Activated CD4-positive, CD25-positive, alpha-beta regulatory T cell treated with anti-CD3 and anti-CD28 coated beads, Interleukin-2, amount 50 U/mL, for 72 hours (primary cell): ENCODE measurements around the gene CATSPERD.
"Not testable (repeated sequence)": the region's sequence is repeated elsewhere in the genome, so short reads cannot be mapped to it uniquely, and the experiment has no call there.

Experiments
- DNase-seq: peaks from one replicate; pipeline ENCODE4 v3.0.0; 2021

The CATSPERD gene

DNA sequence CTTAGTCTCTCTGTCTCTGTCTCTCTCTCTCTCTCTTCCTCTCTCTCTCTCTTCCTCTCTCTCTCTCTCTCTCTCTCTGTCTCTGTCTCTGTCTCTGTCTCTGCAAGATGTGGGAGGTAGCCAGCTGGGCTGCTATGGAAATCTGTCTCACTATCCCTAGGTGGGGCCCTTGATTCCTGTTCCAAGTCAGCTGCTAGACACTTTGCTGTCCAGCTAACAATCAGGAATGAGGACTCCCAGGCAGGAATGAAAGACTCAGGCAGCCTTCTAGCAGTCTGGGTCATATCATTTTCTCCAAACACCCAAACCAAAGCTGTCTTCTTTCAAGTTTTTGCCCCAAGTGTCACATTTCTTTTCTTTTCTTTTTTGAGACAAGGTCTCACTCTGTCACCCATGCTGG lies 23.2 kb downstream of the CATSPERD start:
- no peak for DNase-seq

DNA sequence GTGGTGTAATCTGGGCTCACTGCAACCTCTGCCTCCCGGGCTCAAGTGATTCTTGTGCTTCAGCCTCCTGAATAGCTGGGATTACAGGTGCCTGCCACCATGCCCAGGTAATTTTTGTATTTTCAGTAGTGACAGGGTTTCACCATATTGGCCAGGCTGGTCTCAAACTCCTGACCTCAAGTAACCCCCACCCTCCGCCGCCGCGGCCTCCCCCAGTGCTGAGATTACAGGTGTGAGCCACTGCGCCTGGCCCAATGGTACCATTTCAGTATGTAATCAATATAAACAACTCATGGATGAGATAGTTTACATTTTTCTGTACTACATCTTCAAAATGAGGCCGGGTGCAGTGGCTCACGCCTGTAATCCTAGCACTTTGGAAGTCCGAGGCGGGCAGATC lies 24.6 kb downstream of the CATSPERD start:
- not testable (repeated sequence) for DNase-seq

DNA sequence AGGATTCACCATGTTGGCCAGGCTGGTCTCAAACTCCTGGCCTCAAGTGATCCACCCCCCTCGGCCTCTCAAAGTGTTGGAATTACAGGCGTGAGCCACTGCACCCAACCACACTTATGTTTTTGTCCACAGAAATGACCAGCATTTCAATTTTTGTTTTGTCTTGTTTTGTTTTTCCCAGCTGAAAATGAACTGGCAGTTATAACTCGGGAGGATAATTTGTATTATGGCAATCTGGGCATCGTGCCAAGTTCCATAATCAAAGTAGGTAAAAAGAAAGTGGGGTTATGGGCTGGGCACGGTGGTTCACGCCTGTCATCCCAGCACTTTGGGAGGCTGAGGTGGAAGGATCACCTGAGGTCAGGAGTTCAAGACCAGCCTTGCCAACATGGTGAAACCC lies 28.5 kb downstream of the CATSPERD start:
- not testable (repeated sequence) for DNase-seq

DNA sequence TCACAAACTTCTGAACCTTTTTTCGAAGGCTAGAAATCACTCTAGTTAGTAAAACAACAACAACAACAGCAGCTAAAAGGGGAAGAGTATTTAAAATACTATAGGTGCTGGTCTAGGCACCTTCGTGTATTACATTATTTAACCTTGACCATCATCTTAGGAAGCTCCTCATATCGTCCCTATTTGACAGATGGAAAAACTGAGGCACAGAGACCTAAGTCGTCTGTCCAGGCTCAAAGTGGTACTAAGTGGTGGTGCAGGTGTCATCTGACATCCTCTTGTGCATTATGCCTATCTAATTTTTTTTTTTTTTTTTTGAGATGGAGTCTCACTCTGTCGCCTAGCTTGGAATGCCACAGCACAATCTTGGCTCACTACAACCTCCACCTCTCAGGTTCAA lies 29.1 kb downstream of the CATSPERD start:
- DNase-seq = no peak

DNA sequence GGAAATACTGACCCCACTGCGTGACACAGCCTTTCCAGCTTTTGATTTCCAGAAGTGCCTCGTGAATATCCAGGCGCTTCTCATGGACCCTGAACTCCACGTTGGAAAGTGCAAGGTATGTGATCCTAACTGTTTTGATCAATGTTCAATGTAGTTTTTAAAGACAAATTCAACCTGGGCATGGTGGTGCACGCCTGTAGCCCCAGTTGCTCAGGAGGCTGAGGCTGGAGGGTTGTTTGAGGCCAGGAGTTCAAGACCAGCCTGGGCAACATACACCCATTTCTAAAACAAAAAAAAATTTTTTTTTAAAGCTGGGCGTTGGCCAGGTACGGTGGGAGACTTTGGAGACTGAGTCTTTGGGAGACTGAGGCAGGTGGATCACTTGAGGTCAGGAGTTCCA lies 31.3 kb downstream of the CATSPERD start:
- DNase-seq = no peak

DNA sequence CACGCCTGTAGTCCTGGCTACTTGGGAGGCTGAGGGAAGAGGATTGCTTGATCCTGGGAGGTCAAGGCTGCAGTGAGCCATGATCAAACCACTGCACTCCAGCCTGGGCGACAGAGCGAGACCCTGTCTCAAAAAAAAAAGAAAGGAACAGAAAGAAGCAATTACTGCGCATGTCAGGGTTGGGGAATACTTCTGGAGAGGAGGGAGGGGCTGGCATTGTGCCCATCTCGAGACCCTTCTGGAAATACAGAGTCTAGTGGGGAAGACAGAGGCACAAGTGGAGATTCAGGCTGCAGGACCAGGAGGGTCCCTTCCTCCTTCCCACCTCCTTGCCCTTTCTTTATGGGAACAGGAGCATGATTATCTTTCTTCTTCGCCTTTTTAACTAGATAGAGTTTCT lies 33.3 kb downstream of the CATSPERD start:
- no peak for DNase-seq

DNA sequence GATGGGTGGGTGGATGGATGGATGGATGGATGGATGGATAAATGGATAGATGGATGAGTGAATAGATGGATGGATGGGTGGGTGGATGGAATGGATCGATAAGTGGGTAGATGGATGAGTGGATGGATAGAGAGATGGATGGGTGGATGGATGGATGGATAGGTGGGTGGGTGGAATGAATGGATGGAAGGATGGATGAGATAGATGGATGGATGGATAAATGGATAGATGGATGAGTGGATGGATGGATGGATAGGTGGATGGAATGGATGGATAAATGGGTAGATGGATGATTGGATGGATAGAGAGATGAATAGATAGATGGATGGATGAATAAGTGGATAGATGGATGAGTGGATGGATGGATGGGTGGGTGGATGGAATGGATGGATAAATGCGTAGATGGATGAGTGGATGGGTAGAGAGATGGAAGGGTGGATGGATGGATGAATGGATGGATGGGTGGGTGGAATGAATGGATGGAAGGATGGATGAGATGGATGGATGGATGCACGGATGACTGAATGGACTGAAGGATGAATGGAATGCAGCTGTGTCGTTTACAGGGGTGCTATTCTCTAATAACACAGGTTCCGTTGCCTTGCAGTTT lies 42.3 kb downstream of the CATSPERD start:
- no peak for DNase-seq

DNA sequence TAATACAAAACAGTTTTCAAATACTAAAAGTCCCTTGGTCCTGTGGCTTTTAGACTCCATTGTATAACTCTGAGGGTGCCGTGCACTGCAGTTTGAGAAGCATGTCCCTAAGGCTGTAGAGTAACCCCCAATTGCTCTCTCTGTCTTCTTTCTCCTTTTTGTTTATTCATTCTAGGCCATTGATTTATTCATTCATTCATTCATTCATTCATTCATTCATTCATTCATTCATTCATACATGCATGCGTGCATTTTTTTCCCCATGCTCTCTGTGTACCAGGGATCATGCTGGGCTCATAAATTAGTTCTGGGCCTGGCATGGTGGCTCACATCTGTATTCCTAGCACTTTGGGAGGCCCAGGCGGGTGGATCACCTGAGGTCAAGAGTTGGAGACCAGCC lies 44.8 kb downstream of the CATSPERD start:
- no peak for DNase-seq

DNA sequence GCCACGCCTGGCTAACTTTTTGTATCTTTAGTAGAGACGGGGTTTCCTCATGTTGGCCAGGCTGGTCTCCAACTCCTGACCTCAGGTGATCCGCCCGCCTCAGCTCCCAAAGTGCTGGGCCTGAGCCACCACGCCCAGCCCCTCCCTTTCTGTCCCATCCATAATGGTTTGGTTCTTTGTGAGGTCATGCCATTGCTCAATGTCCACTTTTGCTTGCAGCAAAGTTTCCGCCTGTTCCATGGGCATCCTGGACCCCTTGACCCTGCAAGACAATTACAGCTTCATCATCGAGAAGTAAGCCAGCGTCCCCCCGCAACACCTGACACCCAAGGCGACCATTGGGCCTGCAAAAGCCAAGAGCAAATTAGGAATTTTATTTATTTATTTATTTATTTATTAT lies 47.5 kb downstream of the CATSPERD start:
- DNase-seq = no peak

DNA sequence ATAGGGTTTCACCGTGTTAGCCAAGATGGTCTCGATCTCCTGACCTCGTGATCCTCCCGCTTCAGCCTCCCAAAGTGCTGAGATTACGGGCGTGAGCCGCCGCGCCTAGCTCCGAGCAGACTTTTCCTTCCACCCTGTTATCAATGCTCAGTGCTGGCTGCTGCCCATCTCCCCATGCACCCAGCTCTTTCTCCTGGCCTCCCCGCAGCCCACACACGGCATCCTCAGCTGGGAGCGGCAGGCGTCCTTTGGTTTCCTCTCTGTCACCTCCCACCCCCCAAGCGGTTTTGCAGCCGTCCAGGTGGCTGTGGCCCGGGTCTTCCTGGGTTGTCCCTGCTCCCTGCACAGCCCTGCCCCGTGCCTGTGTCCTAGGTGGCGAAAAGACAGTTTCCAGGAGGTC lies 52.0 kb downstream of the CATSPERD start:
- no peak for DNase-seq

DNA sequence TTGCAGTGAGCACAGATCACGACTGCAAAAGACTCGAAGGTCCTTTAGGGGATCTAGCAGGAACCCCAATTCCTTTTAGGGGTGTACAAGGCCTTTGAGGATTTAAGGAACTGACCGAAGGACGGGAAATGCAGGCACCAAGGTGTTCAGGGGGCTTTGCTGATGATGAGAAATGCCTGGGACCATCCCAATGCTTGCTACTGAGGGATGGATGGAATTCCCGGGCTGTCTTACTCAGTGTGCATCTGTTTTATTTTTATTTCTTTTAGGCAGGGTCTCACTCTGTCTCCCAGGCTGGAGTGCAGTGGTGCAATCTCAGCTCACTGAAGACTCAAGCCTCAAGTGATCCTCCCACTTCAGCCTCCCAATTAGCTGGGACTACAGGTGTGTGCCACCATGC lies 52.8 kb downstream of the CATSPERD start:
- no peak for DNase-seq

DNA sequence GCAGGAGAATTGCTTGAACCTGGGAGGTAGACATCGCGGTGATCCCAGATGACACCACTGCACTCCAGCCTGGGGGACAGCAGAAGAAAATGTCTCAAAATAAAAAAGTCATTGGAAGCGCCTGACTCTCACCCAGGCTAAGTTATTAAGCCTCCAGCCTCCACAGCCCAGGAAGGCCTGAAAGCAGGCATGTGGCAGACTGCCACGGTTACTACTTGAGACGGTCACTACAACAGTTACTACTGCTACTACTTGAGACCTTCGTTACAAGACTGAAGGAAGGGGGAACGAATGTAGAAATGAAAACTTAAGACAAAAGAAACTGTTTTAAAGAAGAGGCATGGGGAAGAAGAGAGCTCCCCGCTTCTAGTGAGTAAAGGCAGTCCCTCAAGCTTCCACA lies 54.5 kb downstream of the CATSPERD start:
- no peak for DNase-seq

DNA sequence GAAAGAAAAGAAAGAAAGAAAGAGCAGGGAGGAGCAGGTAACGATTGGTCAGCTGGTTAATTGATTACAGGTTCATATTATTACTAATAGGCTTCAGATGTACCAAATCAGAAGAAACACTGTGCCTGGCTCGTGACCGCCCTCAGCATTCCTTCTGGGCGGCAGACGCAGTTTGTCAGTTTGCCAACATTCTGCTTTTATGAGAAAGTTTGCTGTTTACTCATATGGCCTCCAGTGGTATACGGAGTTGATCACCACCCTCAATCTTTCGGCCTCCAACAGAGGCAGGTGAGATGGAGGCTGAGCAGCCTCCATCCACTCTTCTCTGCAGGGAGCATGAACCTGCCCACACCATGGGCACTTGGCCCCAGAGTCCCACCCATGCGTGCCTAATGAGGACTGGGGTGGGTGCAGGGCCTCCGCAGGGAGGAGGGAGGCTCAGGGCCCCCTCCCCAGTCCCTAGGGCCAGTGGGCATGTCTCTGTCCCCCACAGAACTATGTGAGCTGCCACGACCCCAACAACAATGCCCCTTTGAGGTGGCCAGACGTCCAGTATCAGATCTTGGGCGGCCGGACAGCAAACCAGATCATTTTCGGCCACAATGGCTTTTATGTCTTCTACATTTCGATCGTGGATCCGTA lies 55.4 kb downstream of the CATSPERD start:
- DNase-seq = no peak

DNA sequence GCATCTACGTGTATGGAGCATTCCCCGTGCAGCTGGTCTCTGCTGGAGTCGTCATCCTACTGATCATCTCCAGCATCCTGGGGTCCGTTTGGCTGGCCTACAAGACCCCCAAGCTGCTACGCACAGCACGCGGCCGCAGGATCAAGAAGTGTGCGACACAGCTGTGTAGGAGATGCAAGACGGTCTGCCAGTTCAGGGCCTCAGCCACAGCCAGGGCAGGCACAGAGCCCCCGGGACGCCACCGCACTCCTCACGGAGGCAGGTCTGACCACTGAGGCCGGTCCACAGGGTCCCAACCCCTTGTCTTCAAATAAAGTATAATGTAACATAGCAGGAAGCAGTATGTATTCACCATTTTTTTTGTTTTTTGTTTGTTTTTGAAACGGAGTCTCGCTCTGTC lies 58.0 kb downstream of the CATSPERD start:
- no peak for DNase-seq

DNA sequence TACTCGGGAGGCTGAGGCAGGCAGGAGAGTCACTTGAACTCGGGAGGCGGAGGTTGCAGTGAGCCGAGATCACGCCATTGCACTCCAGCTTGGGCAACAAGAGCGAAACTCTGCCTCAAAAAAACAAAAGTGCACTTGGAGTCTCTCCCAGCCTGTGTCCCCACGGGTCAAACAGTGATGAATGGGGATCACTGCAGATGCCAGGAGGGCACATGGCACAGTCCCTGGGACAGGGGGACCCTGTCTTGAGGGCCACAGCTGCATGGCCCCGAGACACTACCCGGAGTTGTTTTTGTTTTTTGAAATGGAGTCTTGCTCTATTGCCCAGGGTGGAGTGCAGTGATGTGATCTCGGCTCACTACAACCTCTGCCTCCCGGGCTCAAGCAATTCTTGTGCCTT lies 60.5 kb downstream of the CATSPERD start:
- DNase-seq = not testable (repeated sequence)

DNA sequence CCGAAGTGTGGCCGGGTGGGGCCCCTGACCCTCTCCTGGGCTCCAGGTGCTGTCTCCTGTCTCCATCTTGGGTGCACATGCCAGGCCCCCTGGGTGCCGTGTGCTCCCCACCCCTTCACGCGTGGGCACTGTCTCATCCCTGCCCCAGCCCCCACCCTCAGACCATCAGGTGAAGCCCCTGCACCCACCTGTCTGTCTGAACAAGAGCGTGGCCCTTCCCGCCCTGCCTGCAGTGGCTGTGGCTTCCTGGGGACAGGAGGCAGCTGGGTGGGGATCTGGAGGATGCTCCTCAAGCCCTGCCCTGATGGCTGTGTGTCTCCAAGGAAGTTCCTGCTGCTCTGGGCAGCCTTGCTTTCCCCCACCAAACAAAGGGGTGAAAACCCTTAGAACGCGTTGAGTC lies 61.9 kb downstream of the CATSPERD start:
- no peak for DNase-seq

DNA sequence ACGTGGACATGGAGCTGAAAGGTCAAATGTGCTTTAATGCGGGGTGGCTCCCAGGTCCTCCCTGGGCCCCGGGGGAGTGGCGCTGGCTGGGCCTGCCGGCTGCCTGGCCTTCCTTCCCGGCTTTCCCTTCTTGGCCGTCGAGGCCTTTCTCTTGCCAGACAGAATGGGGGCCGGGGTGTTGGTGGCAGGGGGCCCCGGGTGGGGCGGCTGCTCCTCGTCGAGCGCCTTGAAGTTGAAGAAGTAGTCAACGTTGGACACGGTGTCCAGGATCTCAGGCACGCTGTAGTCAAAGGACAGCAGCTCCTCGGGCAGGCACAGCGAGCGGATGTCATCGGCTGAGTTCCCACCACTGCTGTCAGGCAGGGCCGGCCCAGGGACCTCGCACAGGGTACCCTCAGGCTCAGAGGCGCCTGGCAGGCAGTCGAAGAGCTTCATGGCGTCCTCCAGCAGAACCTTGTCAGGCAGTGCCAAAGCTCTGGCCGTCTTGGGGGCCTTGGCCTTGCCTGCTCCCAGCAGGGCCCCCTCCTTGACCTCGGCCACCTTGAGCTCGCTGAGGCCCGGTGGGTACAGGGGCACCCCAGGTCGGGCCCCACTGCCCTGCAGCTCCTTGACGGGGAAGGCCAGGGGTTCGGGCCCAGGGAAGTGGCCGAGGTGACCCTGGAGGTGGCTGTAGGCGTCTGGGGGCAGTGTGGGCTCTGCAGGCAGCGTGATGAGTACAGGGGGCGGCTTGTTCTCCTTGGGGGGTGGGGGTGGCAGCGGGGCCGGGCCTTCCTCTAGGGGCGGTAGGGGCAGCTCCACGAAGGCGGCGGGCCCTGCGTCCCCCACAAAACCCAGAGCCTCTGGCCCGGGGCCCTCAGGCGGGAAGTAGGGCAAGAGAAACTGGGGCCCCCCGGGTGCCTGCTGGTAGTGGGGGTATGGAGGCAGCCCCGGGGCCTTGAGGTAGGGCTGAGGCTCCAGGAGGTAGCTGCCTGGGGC lies 62.8 kb downstream of the CATSPERD start:
- no peak for DNase-seq

DNA sequence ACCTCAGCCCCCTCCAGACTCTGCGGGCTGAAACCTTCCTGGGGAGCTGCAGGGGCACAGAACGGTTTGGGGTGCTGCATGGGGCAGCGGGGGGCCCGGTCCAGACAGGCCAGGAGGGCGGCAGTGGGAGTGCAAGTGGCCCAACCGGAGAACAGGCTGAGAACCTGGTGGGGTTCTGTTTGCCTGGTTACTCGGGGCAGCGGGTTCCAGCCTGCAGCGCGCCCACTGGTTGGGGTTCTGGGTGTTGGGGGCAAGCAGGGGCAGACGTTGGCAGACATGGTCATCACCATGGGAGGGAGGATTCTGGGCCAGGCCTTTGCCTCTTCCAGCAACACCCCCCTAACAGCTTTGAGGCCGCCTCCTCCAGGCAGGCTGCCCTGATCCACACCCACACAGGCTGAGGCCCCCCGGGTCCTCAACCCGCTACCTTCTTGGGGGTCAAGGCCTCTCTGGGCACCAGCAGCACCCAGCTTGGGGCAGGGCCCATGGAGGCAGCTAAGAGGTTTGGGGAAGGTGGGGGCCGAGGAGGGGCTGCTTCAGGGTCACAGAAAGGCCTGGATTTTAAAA lies 64.2 kb downstream of the CATSPERD start, which contains the start of gene PRR22:
Gene PRR22 (minus strand): TSS at position 166 of the 567 bp plus-strand sequence. CDS start 86 bp downstream, at position 80.
- DNase-seq = no peak

DNA sequence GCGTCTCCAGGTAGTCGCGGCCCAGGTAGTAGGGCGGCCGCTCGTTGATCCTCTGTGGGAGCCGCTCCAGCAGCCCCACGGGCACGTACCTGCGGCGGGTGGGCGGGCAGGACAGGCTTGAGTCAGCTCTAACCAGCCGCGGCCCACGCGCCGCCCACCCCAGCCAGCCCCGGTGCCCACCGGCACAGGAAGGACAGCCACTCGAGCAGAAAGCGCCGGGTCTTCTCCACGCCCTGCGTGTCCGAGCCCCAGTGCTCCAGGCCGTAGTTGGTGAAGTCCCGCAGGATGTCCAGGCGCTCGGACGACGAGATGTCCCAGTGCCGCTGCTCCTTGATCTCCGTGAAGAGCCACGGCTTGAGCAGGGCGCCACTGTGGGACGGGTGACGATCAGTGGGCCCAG lies 65.0 kb downstream of the CATSPERD start:
- no peak for DNase-seq

DNA sequence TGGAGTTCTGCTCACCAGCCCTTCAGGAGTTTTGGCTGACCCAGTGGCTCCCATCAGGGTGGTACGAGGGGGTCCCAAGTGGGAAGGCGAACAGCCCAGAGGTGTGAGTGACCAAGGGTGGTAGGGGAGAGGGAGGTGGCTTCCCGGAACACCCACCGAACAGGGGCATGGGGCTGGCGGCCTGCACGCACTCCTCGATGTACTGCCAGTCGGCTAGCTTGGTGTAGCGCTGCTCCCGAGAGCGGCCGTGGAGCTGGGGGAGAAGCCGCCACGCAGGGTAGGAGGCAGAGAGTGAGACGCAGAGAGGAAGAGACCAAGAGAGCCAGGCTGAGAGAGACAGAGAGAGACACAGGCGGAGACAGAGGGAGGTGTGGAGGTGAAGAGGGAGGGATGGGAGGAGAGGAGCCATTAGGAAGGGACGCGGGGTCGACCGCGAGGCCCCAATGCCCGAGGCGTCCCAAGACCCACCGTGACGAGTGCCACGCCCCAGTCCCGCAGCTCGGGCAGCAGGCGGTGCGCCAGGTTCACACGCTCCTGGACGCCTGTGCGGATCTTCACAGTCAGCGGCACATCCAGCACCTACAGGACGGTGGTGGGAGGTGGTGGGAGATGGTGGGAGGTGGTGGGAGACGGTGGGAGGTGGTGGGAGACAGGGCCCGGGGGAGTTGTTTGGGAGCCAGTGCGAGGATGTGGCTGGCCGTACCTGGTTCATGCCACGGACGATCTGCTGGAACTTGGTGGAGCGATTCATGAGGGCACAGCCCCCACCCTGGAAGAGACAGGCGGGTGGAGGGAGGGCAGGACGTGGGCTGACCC lies 66.4 kb downstream of the CATSPERD start:
- no peak for DNase-seq

DNA sequence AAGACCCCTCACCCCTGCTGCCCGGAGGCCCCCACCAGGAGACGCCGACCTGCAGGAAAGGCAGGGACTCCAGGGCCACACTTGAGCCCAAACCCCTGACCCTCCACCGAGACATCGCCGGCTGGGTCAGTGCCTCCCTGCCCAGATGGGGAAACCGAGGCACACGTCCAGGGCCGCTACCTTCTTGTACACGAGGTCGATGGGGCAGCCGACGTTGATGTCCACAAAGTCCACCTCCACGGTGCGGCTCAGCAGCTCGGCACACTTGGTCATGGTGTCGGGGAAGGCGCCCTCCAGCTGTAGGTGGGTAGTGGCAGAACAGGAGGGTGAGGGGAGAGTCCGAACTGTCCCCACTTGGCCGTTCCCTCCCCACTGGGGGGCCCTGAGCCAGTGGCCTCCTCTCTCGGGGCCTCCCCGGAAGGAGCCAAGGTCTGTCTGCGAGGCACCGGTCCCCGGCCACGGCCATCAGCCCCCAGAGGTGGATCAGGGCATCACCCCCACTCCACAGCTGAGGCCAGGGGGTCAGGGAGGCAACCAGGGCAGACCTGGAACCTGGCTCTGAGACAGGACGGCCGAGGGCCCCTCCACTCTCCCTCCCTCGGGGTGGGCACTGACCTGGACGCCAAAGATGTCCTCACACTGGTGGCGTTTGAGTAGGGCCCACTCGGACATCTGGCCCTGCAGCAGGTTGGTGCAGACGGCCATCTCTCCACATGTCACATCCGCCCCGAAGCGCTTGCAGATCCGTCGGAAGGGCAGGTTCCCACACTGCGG lies 67.2 kb downstream of the CATSPERD start:
- DNase-seq = no peak

DNA sequence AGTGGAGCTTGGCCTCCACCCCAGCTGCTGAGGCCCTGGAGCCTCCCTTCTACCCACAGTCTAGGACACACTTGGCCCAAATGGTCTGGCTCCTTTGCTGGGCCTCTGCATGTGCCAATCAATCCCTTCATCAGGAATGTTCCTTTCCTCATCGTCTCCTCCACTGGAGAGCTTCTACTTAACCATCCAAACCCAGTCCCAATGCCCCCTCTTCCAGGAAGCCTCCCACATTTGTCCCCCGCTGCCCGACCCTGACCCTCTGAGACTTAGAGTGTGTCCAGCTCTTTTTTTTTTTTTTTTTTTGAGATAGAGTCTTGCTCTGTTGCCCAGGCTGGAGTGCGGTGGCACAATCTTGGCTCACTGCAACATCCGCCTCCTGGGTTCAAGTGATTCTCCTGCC lies 68.0 kb downstream of the CATSPERD start:
- no peak for DNase-seq
